ENCODE data around the gene HAUS2. TPM values are rescaled to one million over a fixed set of nuclear protein-coding genes. Genes with fewer than 3 reads are reported as not detected.

HAUS2 gene
- total and polyA plus RNA-seq, 2 donors (not counting 3 experiments of a cell fraction or from before 2014, with no cell fraction given), result 12.6 to 33.5 TPM

- CTCF ChIA-PET, result interaction anchor here (0.6 to 1.2 kb wide), 3 partner anchors 12 to 432 kb away, joined by 3 read pairs; no protein-coding TSS in a partner anchor
- intact Hi-C loops (cut with micrococcal nuclease), result no loop called here
- BruUV-seq (replicated peaks), result no TSS peak
These were observed 63.8 kb downstream of the HAUS2 start for GRCh38 chr15:42612367-42612912.

More at GRCh38 chr15:42612367-42612912, 63.8 kb downstream of the HAUS2 start:
- Histone ChIP-seq H4K20me1 (replicated peaks; ENCODE audit: control insufficient read depth, extremely low read depth, insufficient read depth, low read length) (no peaks in the 10 kb centered on the region), H3K27ac (ENCODE audit: insufficient read depth, low read depth, low read length) (no peak overlapping the region), H3K4me1 (ENCODE audit: control insufficient read depth, extremely low read depth, insufficient read depth, low read length) (no peaks in the 10 kb centered on the region), H2AFZ (ENCODE audit: low read depth, low read length) (no peak overlapping the region), H3K9ac (replicated peaks; ENCODE audit: extremely low read depth, insufficient read depth, low read length) (no peak overlapping the region), H3K9me3 (replicated peaks; ENCODE audit: control insufficient read depth, insufficient read depth, low read length) (no peaks in the 10 kb centered on the region), H3K27me3 (ENCODE audit: control insufficient read depth in 2 of 2, insufficient read depth in 2 of 2, low read length in 2 of 2) (no peaks in the 10 kb centered on the region), H3K79me2 (ENCODE audit: control insufficient read depth, insufficient read depth, low read length) (no peaks in the 10 kb centered on the region), H3K9me1 (replicated peaks; ENCODE audit: control insufficient read depth, extremely low read depth, insufficient read depth, low read length) (no peaks in the 10 kb centered on the region), H3K4me2 (ENCODE audit: insufficient read depth, low read length) (no peak overlapping the region), H3K4me3 (replicated peaks in 1 of 3; ENCODE audit: insufficient read depth in 1 of 3, low read depth in 1 of 3, low read length in 3 of 3) (no peak overlapping the region), H3K36me3 (ENCODE audit: control insufficient read depth in 2 of 2, extremely low read depth in 1 of 2, insufficient read depth in 2 of 2, low read length in 2 of 2) (no peaks in the 10 kb centered on the region)
- no peak for DNase-seq (ENCODE audit: low read depth, low spot score)
- dilution Hi-C loops (cut with MboI; ENCODE audit: extremely low pct_ligation_motif_present, low sequenced_read_pairs), result no loop called here
- TF ChIP-seq GATA2 (IDR thresholded peaks at IDR 0.05; ENCODE audit: insufficient read depth, insufficient read length, low read depth, low read length), result no peak
- no peak for TF ChIP-seq POLR2AphosphoS5 (IDR thresholded peaks at IDR 0.05; ENCODE audit: insufficient read depth, low read depth, low read length)
- TF ChIP-seq POLR2A (IDR thresholded peaks at IDR 0.05; ENCODE audit: low read depth, low read length), result no peak
- no peak for TF ChIP-seq CTCF (IDR thresholded peaks at IDR 0.05; ENCODE audit: extremely low read depth in 1 of 2, insufficient read depth in 1 of 2, low read depth in 1 of 2, low read length in 2 of 2)
- TF ChIP-seq JUN (IDR thresholded peaks at IDR 0.05; ENCODE audit: borderline replicate concordance, insufficient read depth, insufficient read length, low read depth), result no peak
- TF ChIP-seq EZH2 (IDR thresholded peaks at IDR 0.05; ENCODE audit: borderline replicate concordance, low read depth, low read length, severe bottlenecking), result no peak
- TF ChIP-seq FOS (IDR thresholded peaks at IDR 0.05; ENCODE audit: borderline replicate concordance, insufficient read depth, low read length), result no peak
- TF ChIP-seq MYC (IDR thresholded peaks at IDR 0.05; ENCODE audit: low read depth, low read length), result no peak
- POLR2A ChIA-PET, result no interaction called here
- FAIRE-seq, result no peak

Data from endothelial cell of umbilical vein (primary cell).